Stimulated activated CD8-positive, alpha-beta memory T cell treated with anti-CD3 and anti-CD28 coated beads, Interleukin-12 subunit alpha, Interleukin-12 subunit beta, amount 100 ng/mL, for 24 hours (primary cell): ENCODE results near the gene PROC.

Source experiments
- DNase-seq: peaks from one replicate; pipeline ENCODE4 v3.0.0-alpha.2; 2020; ENCODE audit errors: extremely low read depth

The PROC gene

GRCh38 chr2:127418300-127419111 lies at the start of gene PROC:
Gene PROC (plus strand): TSS chr2:127418427. CDS start chr2:127419943, 1,516 bp downstream.
- no peak for DNase-seq

- DNase-seq, result no peak
These were observed 48.2 kb upstream of the PROC start for GRCh38 chr2:127370010-127370409.

GRCh38 chr2:127371037-127371436 lies 47.2 kb upstream of the PROC start:
- DNase-seq, result no peak

GRCh38 chr2:127373362-127374083 lies 44.7 kb upstream of the PROC start:
- DNase-seq, result no peak

- no peak for DNase-seq
These were observed 42.0 kb upstream of the PROC start for GRCh38 chr2:127376257-127376656.

GRCh38 chr2:127377262-127377661 lies 41.0 kb upstream of the PROC start:
- DNase-seq, result no peak

GRCh38 chr2:127378720-127379119 lies 39.5 kb upstream of the PROC start:
- DNase-seq, result no peak

- no peak for DNase-seq
These were observed 38.4 kb upstream of the PROC start for GRCh38 chr2:127379712-127380355.

GRCh38 chr2:127381762-127382161 lies 36.5 kb upstream of the PROC start:
- DNase-seq, result no peak

- no peak for DNase-seq
These were observed 35.4 kb upstream of the PROC start for GRCh38 chr2:127382831-127383230.

- no peak for DNase-seq
These were observed 33.7 kb upstream of the PROC start for GRCh38 chr2:127384529-127384928.

- DNase-seq, result no peak
These were observed 32.0 kb upstream of the PROC start for GRCh38 chr2:127386246-127386645.

GRCh38 chr2:127386764-127387654 lies 31.2 kb upstream of the PROC start:
- DNase-seq, result peak; percentile 61

GRCh38 chr2:127387655-127388422 lies 30.4 kb upstream of the PROC start, which contains the start of gene MAP3K2:
Gene MAP3K2 (minus strand): TSS chr2:127387975. CDS start chr2:127343129, 44,846 bp downstream.
- DNase-seq, result peak; percentile 91

GRCh38 chr2:127388423-127389164 lies 29.6 kb upstream of the PROC start:
- no peak for DNase-seq

- no peak for DNase-seq
These were observed 28.3 kb upstream of the PROC start for GRCh38 chr2:127389778-127390435.

- no peak for DNase-seq
These were observed 25.9 kb upstream of the PROC start for GRCh38 chr2:127392133-127392827.

GRCh38 chr2:127392828-127393578 lies 25.2 kb upstream of the PROC start:
- no peak for DNase-seq
